Osteocyte (in vitro differentiated cells): ENCODE measurements around the gene TEX29. TPM values are rescaled to one million over a fixed set of nuclear protein-coding genes. Genes with fewer than 3 reads are reported as not detected.

Source experiments
- DNase-seq: peaks from one replicate; pipeline ENCODE4 v3.0.0; 2021; ENCODE audit warnings: mixed read lengths; ENCODE audit not compliant: unreplicated experiment; ENCODE audit errors: extremely low spot score
- H3K27ac Mint-ChIP-seq: one replicate; pipeline ENCODE4 v1.8.0; 2021; ENCODE audit warnings: mild to moderate bottlenecking, mixed read lengths; ENCODE audit not compliant: unreplicated experiment
- H3K27me3 Mint-ChIP-seq: one replicate; pipeline ENCODE4 v1.8.0; 2021; ENCODE audit warnings: mixed read lengths; ENCODE audit not compliant: unreplicated experiment
- H3K36me3 Mint-ChIP-seq: one replicate; pipeline ENCODE4 v1.8.0; 2021; ENCODE audit warnings: mixed read lengths; ENCODE audit not compliant: unreplicated experiment
- H3K4me1 Mint-ChIP-seq: one replicate; pipeline ENCODE4 v1.8.0; 2021; ENCODE audit warnings: mixed read lengths; ENCODE audit not compliant: unreplicated experiment
- H3K4me3 Mint-ChIP-seq: one replicate; pipeline ENCODE4 v1.8.0; 2021; ENCODE audit warnings: mild to moderate bottlenecking, moderate library complexity, mixed read lengths; ENCODE audit not compliant: unreplicated experiment
- H3K9me3 Mint-ChIP-seq: one replicate; pipeline ENCODE4 v1.8.0; 2021; ENCODE audit warnings: mixed read lengths; ENCODE audit not compliant: unreplicated experiment
- total RNA-seq: library from RNA; stranded (reverse); gene quantifications from 2 replicates; pipeline ENCODE4 v1.2.1, GENCODE V29; 2021
- TF ChIP-seq, protein P1 (sequence below): fragments of 200-600 bp; sonication (generic); IDR thresholded peaks from 2 replicates; pipeline ENCODE4 v1.5.0; 2021; ENCODE audit warnings: antibody characterized with exemption, mild to moderate bottlenecking, moderate library complexity

The TEX29 gene
- total RNA-seq, 1 donor from 2014 or later: 1.9 TPM

DNA sequence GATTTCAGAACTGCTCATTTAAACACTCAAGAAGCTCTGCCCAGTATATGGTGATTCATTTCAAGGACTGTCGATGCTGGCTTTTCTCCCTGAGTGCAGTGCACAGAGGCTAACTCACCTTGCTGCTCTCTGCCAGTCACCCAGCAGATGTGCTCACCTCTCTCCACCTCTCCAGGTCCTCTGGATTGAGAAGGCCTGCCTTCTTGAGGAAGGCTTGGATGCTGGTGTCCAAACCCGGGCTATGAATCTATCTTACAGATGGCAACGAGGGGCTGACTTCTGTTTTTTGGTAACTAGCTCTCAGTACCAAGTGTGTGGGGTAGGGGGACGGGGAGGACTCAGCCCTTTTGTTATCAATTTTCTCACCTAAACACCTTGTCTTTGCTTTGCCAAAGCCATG lies 47.6 kb downstream of the TEX29 start:
- Mint-ChIP-seq H3K4me3 (no peak overlapping the region), H3K27ac (no peak overlapping the region), H3K9me3 (no peaks in the 10 kb centered on the region), H3K4me1 (no peaks in the 10 kb centered on the region), H3K36me3 (no peaks in the 10 kb centered on the region), H3K27me3 (peaks cover 33% of the 10 kb centered on the region)
- TF ChIP-seq, protein P1, sequence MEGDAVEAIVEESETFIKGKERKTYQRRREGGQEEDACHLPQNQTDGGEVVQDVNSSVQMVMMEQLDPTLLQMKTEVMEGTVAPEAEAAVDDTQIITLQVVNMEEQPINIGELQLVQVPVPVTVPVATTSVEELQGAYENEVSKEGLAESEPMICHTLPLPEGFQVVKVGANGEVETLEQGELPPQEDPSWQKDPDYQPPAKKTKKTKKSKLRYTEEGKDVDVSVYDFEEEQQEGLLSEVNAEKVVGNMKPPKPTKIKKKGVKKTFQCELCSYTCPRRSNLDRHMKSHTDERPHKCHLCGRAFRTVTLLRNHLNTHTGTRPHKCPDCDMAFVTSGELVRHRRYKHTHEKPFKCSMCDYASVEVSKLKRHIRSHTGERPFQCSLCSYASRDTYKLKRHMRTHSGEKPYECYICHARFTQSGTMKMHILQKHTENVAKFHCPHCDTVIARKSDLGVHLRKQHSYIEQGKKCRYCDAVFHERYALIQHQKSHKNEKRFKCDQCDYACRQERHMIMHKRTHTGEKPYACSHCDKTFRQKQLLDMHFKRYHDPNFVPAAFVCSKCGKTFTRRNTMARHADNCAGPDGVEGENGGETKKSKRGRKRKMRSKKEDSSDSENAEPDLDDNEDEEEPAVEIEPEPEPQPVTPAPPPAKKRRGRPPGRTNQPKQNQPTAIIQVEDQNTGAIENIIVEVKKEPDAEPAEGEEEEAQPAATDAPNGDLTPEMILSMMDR: no peak
- peak; percentile 36 for DNase-seq

DNA sequence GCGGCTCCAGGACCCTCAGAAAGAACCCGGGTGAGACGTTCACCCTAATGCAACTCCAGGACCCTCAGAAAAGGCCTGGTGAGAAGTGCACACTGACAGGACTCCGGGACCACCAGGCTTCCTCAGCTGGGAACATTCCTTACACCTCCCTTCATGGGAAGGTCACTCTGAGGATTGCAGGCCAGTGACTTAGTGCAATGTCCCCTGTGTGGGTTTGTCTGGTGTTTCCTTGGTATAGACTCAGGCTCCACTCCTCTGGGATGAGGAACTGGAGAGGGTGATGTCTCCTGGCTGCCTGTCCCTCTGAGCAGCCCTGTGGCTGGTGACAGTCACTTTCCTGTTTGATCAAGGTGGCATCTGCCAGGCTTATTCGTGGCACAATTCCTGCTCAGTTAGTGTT lies 49.7 kb downstream of the TEX29 start:
- TF ChIP-seq, protein P1: no peak
- H3K27me3 Mint-ChIP-seq: peaks cover 40% of the 10 kb centered on the region
- no peak overlapping the region for H3K4me3 Mint-ChIP-seq
- H3K36me3 Mint-ChIP-seq: no peaks in the 10 kb centered on the region
- no peaks in the 10 kb centered on the region for H3K9me3 Mint-ChIP-seq
- no peak overlapping the region for H3K27ac Mint-ChIP-seq
- DNase-seq: peak; percentile 69
- no peaks in the 10 kb centered on the region for H3K4me1 Mint-ChIP-seq

- peak; percentile 78 for DNase-seq
- no peak overlapping the region for H3K4me3 Mint-ChIP-seq
- no peaks in the 10 kb centered on the region for H3K4me1 Mint-ChIP-seq
- H3K27me3 Mint-ChIP-seq: peaks cover 42% of the 10 kb centered on the region
- no peak overlapping the region for H3K27ac Mint-ChIP-seq
- TF ChIP-seq, protein P1: no peak
- H3K9me3 Mint-ChIP-seq: no peaks in the 10 kb centered on the region
- no peaks in the 10 kb centered on the region for H3K36me3 Mint-ChIP-seq
These were observed 50.4 kb downstream of the TEX29 start for GRCh38 chr13:111370570-111371535.

- H3K27me3 Mint-ChIP-seq: peaks cover 39% of the 10 kb centered on the region
- no peaks in the 10 kb centered on the region for H3K4me1 Mint-ChIP-seq
- H3K4me3 Mint-ChIP-seq: no peak overlapping the region
- TF ChIP-seq, protein P1: no peak
- no peak overlapping the region for H3K27ac Mint-ChIP-seq
- no peaks in the 10 kb centered on the region for H3K36me3 Mint-ChIP-seq
- no peak for DNase-seq
- no peaks in the 10 kb centered on the region for H3K9me3 Mint-ChIP-seq
These were observed 51.3 kb downstream of the TEX29 start for GRCh38 chr13:111371720-111372119.

DNA sequence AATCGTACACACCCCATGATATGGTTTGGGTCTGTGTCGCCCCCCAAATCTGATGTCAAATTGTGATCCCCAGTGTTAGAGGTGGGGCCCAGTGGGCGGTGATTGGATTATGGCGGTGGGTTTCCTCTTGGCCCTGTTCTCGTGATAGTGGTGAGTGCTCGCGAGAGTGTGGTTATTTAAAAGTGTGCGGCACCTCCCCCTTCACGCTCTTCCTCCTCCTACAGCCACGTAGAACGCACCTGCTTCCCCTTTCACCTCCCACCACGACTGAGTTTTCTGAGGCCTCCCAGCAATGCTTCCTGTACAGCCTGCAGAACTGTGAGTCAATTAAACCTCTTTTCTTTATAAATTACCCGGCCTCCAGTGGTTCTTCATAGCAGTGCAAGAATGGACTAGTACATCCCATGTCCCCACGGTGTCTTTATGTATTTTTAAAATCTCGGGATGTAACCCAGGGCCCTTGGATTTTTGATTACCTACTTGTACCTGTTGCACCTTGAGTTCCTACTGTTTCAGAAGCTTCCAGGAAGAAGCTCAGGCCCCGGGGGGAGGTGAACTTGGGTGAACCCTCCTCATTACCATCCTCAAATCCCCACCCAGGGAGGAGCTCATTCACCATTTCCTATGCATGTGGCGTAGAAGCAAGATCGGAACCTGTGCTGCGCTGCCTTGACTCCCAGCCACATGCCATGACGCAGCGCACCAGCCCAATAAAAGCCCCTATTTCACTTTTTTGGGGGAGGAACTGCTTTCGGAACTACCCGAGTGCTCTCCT lies 52.4 kb downstream of the TEX29 start:
- no peaks in the 10 kb centered on the region for H3K9me3 Mint-ChIP-seq
- H3K27ac Mint-ChIP-seq: no peak overlapping the region
- peak; percentile 76 for DNase-seq
- no peaks in the 10 kb centered on the region for H3K36me3 Mint-ChIP-seq
- TF ChIP-seq, protein P1: no peak
- H3K4me1 Mint-ChIP-seq: no peaks in the 10 kb centered on the region
- H3K4me3 Mint-ChIP-seq: no peak overlapping the region
- H3K27me3 Mint-ChIP-seq: peaks cover 44% of the 10 kb centered on the region
